ENCODE results near the gene RIPOR3.
A peak's percentile ranks its signal among the peaks of the same experiment; 100 is the strongest.
"Not testable (repeated sequence)": the region's sequence is repeated elsewhere in the genome, so short reads cannot be mapped to it uniquely, and the experiment has no call there.

The RIPOR3 gene

DNA sequence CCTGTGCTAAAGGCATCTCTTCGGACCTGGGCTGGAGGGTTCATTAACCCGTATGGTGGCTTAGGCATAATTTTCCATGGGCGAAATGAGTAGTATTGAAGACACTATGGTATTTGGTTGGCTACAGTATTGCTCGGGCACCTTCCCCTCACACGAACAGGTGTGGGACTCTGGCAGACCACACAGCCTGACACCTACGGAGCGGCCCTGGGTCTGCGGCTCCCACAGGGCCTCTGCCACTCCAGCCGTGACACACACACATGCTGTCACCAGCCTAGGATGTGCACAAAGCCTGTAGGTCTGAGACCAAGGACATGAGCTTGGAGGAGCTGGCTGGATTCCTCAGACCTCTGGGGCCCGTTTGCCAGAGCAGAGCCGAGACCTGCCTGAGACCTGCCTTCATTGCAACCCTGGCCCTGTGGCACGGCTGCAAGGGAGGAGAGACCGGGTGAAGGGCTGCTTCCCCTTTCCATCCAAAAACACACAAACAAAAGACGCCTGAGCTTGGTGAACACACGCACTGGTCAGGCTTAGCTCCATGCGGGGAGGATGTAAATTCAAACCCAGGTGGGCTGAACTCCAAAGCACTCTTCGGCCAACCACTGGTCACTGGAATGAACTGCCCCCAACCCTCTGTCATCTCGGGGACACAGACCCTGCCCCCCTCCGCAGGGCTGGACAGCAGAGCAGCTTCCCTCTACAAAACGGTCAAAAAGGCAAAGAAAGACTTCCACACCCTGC, 51.2 kb downstream of the RIPOR3 start:
- not testable (repeated sequence) for H2BK12ac ChIP-seq (ENCODE audit: low read length in 2 of 2); H2BK5ac ChIP-seq (ENCODE audit: low read depth, low read length, poor library complexity, severe bottlenecking); H3K36me3 ChIP-seq (ENCODE audit: control insufficient read depth in 1 of 2, insufficient read depth in 2 of 2, low read depth in 1 of 2, low read length in 2 of 2); H4K8ac ChIP-seq (ENCODE audit: low read length); H3K23ac ChIP-seq (ENCODE audit: low read length in 2 of 2); H3K79me1 ChIP-seq (replicated peaks; ENCODE audit: low read length, poor library complexity, severe bottlenecking); H3K4me2 ChIP-seq (ENCODE audit: low read length, poor library complexity, severe bottlenecking); H2AK5ac ChIP-seq (ENCODE audit: low read length, severe bottlenecking); DNase-seq; H2BK15ac ChIP-seq (ENCODE audit: low read depth, poor library complexity, severe bottlenecking); H3K27ac ChIP-seq (ENCODE audit: low read length, poor library complexity, severe bottlenecking); H2BK120ac ChIP-seq (ENCODE audit: low read depth, low read length); H3K9me3 ChIP-seq (ENCODE audit: control insufficient read depth, low read length); H3K27me3 ChIP-seq (ENCODE audit: control insufficient read depth in 1 of 2, insufficient read depth in 1 of 2, low read length in 2 of 2); H3K14ac ChIP-seq (ENCODE audit: low read length in 2 of 2); H3K9ac ChIP-seq (ENCODE audit: low read length); H3K4me3 ChIP-seq (ENCODE audit: insufficient read depth in 1 of 2, low read depth in 1 of 2, low read length in 2 of 2); H2AFZ ChIP-seq (ENCODE audit: low read depth, low read length)
- WGBS, result 66% methylated on average over 6 of the region's 20 CpGs
- peaks cover 25% of the 10 kb centered on the region for H3K4me1 ChIP-seq (ENCODE audit: control insufficient read depth, insufficient read depth, low read depth, low read length)
- H3K18ac ChIP-seq (ENCODE audit: low read depth in 1 of 2, low read length in 2 of 2), result peak overlapping the region in 1 of 2 experiments; percentile 59
- H4K91ac ChIP-seq (ENCODE audit: low read length), result peak overlapping the region; percentile 68
- H3K4ac ChIP-seq (ENCODE audit: low read depth in 1 of 2, low read length in 2 of 2), result peak overlapping the region in 1 of 2 experiments; percentile 4

- H2AFZ ChIP-seq (ENCODE audit: low read depth, low read length); H3K4me2 ChIP-seq (ENCODE audit: low read length, poor library complexity, severe bottlenecking); H3K27me3 ChIP-seq (ENCODE audit: control insufficient read depth in 1 of 2, insufficient read depth in 1 of 2, low read length in 2 of 2); H3K9ac ChIP-seq (ENCODE audit: low read length); H3K36me3 ChIP-seq (ENCODE audit: control insufficient read depth in 1 of 2, insufficient read depth in 2 of 2, low read depth in 1 of 2, low read length in 2 of 2); H3K4me3 ChIP-seq (ENCODE audit: insufficient read depth in 1 of 2, low read depth in 1 of 2, low read length in 2 of 2); H3K9me3 ChIP-seq (ENCODE audit: control insufficient read depth, low read length); H3K27ac ChIP-seq (ENCODE audit: low read length, poor library complexity, severe bottlenecking): not testable (repeated sequence)
- 85% methylated on average over 12 of the region's 15 CpGs for WGBS
- Histone ChIP-seq H3K4me1 (ENCODE audit: control insufficient read depth, insufficient read depth, low read depth, low read length) (peaks cover 22% of the 10 kb centered on the region), H4K8ac (ENCODE audit: low read length) (peak overlapping the region; percentile 83), H3K79me1 (replicated peaks; ENCODE audit: low read length, poor library complexity, severe bottlenecking) (peaks cover 11% of the 10 kb centered on the region), H4K91ac (ENCODE audit: low read length) (peak overlapping the region; percentile 93), H3K4ac (ENCODE audit: low read depth in 1 of 2, low read length in 2 of 2) (peak overlapping the region; percentile 92 to 99), H3K14ac (ENCODE audit: low read length in 2 of 2) (peak overlapping the region in 1 of 2 experiments; percentile 85), H2AK5ac (ENCODE audit: low read length, severe bottlenecking) (peak overlapping the region; percentile 94), H2BK120ac (ENCODE audit: low read depth, low read length) (peak overlapping the region; percentile 64), H2BK15ac (ENCODE audit: low read depth, poor library complexity, severe bottlenecking) (peak overlapping the region; percentile 98), H3K23ac (ENCODE audit: low read length in 2 of 2) (peak overlapping the region in 1 of 2 experiments; percentile 16), H2BK5ac (ENCODE audit: low read depth, low read length, poor library complexity, severe bottlenecking) (peak overlapping the region; percentile 70), H2BK12ac (ENCODE audit: low read length in 2 of 2) (peak overlapping the region; percentile 98 to 99), H3K18ac (ENCODE audit: low read depth in 1 of 2, low read length in 2 of 2) (peak overlapping the region; percentile 86 to 92)
- peak; percentile 46 for DNase-seq
Measured at GRCh38 chr20:50638015-50638847, 53.1 kb downstream of the RIPOR3 start.

DNA sequence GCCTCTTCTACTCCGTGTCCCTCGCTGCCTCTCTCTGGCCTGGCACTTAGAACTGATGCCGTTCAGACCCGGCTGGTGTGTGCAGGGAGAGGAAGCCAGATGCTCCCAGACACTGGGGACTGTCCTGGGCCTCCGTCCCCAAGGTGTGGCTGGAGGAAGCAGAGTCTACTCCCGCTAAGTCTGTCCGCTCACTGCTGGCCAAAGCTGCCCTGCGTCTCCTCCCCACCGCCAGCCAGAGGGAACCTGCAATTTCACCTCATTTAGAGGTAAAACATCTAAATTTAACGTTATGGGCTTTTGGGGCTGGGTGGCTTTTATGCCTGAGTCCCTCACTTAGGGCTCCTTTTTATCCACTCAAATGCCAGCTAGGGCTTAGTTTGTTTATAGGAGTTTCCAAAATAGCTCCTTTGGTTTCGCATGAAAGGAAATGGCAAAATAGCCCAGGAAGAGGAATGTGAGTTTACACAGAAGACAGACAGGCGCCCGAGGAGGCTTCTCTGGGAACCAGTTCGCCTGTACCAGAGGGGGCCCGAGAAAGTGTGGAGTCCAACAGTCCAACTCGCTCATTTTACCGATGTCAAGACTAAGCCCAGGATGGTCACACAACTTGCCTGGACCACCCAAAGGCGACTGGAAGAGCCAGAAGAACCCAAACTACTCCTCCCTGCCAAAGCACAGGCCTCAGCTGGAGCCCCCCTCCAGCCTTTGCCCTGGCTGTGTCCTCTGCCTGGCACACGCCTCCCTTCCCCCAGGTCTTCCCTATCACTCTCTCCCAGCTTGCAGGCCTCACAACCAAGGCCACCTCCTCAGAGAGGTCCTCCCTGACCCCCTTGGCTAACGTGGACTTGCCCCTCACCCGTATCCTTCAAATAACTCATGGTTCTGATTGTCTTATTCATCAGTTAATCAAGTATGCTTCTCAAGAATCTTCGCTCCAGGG, 54.5 kb downstream of the RIPOR3 start:
- H3K36me3 ChIP-seq (ENCODE audit: control insufficient read depth in 1 of 2, insufficient read depth in 2 of 2, low read depth in 1 of 2, low read length in 2 of 2), result peaks cover 0 to 9% of the 10 kb centered on the region in 2 experiments
- peak overlapping the region; percentile 46 for H3K27ac ChIP-seq (ENCODE audit: low read length, poor library complexity, severe bottlenecking)
- peaks cover 12% of the 10 kb centered on the region for H3K79me1 ChIP-seq (replicated peaks; ENCODE audit: low read length, poor library complexity, severe bottlenecking)
- peak overlapping the region; percentile 96 for H2BK15ac ChIP-seq (ENCODE audit: low read depth, poor library complexity, severe bottlenecking)
- H2AK5ac ChIP-seq (ENCODE audit: low read length, severe bottlenecking), result peak overlapping the region; percentile 86
- H4K8ac ChIP-seq (ENCODE audit: low read length), result peak overlapping the region; percentile 95
- H3K9me3 ChIP-seq (ENCODE audit: control insufficient read depth, low read length), result no peaks in the 10 kb centered on the region
- peak overlapping the region; percentile 97 for H2BK120ac ChIP-seq (ENCODE audit: low read depth, low read length)
- peaks cover 19% of the 10 kb centered on the region for H3K4me1 ChIP-seq (ENCODE audit: control insufficient read depth, insufficient read depth, low read depth, low read length)
- no peak overlapping the region for H3K4me2 ChIP-seq (ENCODE audit: low read length, poor library complexity, severe bottlenecking)
- H3K4ac ChIP-seq (ENCODE audit: low read depth in 1 of 2, low read length in 2 of 2), result peak overlapping the region; percentile 98 to 100
- H3K23ac ChIP-seq (ENCODE audit: low read length in 2 of 2), result peak overlapping the region in 1 of 2 experiments; percentile 53
- no peak overlapping the region for H2AFZ ChIP-seq (ENCODE audit: low read depth, low read length)
- no peak overlapping the region for H2BK5ac ChIP-seq (ENCODE audit: low read depth, low read length, poor library complexity, severe bottlenecking)
- H3K27me3 ChIP-seq (ENCODE audit: control insufficient read depth in 1 of 2, insufficient read depth in 1 of 2, low read length in 2 of 2), result no peaks in the 10 kb centered on the region
- H3K18ac ChIP-seq (ENCODE audit: low read depth in 1 of 2, low read length in 2 of 2), result peak overlapping the region; percentile 98 to 99
- peak overlapping the region in 1 of 2 experiments; percentile 97 for H3K14ac ChIP-seq (ENCODE audit: low read length in 2 of 2)
- DNase-seq, result peak; percentile 87
- H3K9ac ChIP-seq (ENCODE audit: low read length), result no peak overlapping the region
- peak overlapping the region in 1 of 2 experiments; percentile 10 for H3K4me3 ChIP-seq (ENCODE audit: insufficient read depth in 1 of 2, low read depth in 1 of 2, low read length in 2 of 2)
- peak overlapping the region; percentile 98 to 100 for H2BK12ac ChIP-seq (ENCODE audit: low read length in 2 of 2)
- peak overlapping the region; percentile 100 for H4K91ac ChIP-seq (ENCODE audit: low read length)
- WGBS, result 31% methylated on average over 18 of the region's 22 CpGs

Measured in mesenchymal stem cell (in vitro differentiated cells and primary cell).